Measurements from ENCODE around the gene PLCH2.

The PLCH2 gene

DNA sequence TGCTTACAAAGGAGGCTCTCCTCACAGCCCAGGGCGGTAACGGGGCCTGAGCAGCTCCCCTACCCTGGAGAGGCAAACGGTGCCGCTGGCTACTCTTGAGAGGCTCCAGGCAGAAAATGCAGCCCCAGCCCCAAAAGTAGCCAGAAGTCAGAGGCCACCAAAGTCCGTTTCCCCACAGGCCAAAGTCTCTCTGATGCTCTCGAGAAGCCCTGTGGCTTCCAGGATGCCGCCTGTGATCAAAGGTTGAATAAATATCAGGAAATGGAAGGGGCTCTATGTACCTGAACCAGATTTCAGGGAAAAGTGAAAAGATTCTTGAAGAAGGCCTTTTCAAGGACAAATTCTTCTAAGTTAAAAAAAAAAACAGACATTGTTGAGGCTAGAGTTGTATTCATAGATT, 46.1 kb downstream of the PLCH2 start:
- no peak overlapping the region for H3K9ac ChIP-seq (ENCODE audit: low read depth, low read length)
- peaks cover 5% of the 10 kb centered on the region for H3K27me3 ChIP-seq (ENCODE audit: control insufficient read depth, insufficient read depth, low read length)
- no peak overlapping the region for H3K4me3 ChIP-seq (ENCODE audit: low read depth, low read length)
- peaks cover 8% of the 10 kb centered on the region for H3K4me1 ChIP-seq (ENCODE audit: control insufficient read depth, insufficient read depth, low read length)
- H3K9me3 ChIP-seq (ENCODE audit: control insufficient read depth, insufficient read depth, low read length), result no peaks in the 10 kb centered on the region
- peaks cover 42% of the 10 kb centered on the region for H3K36me3 ChIP-seq (ENCODE audit: control insufficient read depth, insufficient read depth, low read length)

DNA sequence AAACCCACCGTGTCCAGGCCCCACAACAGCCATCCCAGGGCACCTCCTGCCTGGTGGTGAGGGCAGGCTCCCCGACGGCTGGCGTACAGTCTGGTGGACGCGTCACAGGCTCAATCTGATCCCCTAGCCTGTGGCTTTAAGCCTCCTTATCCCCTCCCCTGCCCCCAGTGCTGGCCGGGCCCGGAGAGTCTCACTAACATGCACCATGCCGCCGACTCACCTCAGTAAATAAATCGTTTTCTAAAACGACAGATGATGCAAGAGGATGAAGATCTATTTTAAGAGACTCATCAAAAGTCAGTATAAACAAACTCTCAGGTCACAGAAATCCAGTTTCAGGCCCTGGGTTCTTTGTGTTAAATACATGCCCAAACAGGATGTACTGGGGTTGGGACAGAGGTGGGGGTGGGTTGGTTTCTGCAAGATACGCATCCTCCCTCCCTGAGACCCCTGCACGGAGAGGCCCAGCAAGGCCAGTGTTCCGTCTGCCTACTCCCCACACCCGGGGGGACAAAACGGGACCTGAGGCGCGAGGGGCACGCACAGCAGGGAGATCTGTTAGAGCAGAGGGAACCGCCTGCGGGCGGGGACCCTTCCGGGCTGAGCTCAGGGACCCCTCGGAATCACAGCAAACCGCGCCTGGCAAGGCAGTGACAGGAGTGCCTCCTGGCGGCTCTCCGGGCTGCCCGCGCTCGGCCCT, 47.3 kb downstream of the PLCH2 start:
- Histone ChIP-seq H3K4me3 (ENCODE audit: low read depth, low read length) (no peak overlapping the region), H3K9ac (ENCODE audit: low read depth, low read length) (peak overlapping the region; percentile 37), H3K4me1 (ENCODE audit: control insufficient read depth, insufficient read depth, low read length) (peaks cover 8% of the 10 kb centered on the region), H3K36me3 (ENCODE audit: control insufficient read depth, insufficient read depth, low read length) (peaks cover 31% of the 10 kb centered on the region), H3K9me3 (ENCODE audit: control insufficient read depth, insufficient read depth, low read length) (no peaks in the 10 kb centered on the region), H3K27me3 (ENCODE audit: control insufficient read depth, insufficient read depth, low read length) (peaks cover 15% of the 10 kb centered on the region)

GRCh38 chr1:2523891-2524609, 48.0 kb downstream of the PLCH2 start:
- Histone ChIP-seq H3K4me1 (ENCODE audit: control insufficient read depth, insufficient read depth, low read length) (peaks cover 8% of the 10 kb centered on the region), H3K36me3 (ENCODE audit: control insufficient read depth, insufficient read depth, low read length) (peaks cover 24% of the 10 kb centered on the region), H3K4me3 (ENCODE audit: low read depth, low read length) (no peak overlapping the region), H3K9ac (ENCODE audit: low read depth, low read length) (peak overlapping the region; percentile 3), H3K9me3 (ENCODE audit: control insufficient read depth, insufficient read depth, low read length) (no peaks in the 10 kb centered on the region), H3K27me3 (ENCODE audit: control insufficient read depth, insufficient read depth, low read length) (peaks cover 19% of the 10 kb centered on the region)

GRCh38 chr1:2525572-2525919, 49.5 kb downstream of the PLCH2 start:
- Histone ChIP-seq H3K4me1 (ENCODE audit: control insufficient read depth, insufficient read depth, low read length) (peaks cover 8% of the 10 kb centered on the region), H3K9me3 (ENCODE audit: control insufficient read depth, insufficient read depth, low read length) (no peaks in the 10 kb centered on the region), H3K27me3 (ENCODE audit: control insufficient read depth, insufficient read depth, low read length) (peaks cover 22% of the 10 kb centered on the region), H3K36me3 (ENCODE audit: control insufficient read depth, insufficient read depth, low read length) (peaks cover 11% of the 10 kb centered on the region), H3K9ac (ENCODE audit: low read depth, low read length) (peak overlapping the region; percentile 90), H3K4me3 (ENCODE audit: low read depth, low read length) (peak overlapping the region; percentile 86)

- Histone ChIP-seq H3K4me3 (ENCODE audit: low read depth, low read length) (peak within 1 kb of the TSS; percentile 86), H3K27me3 (ENCODE audit: control insufficient read depth, insufficient read depth, low read length) (peaks cover 28% of the 10 kb centered on the region), H3K36me3 (ENCODE audit: control insufficient read depth, insufficient read depth, low read length) (peaks cover 4% of the 10 kb centered on the region), H3K9ac (ENCODE audit: low read depth, low read length) (peak within 1 kb of the TSS; percentile 90), H3K9me3 (ENCODE audit: control insufficient read depth, insufficient read depth, low read length) (no peaks in the 10 kb centered on the region), H3K4me1 (ENCODE audit: control insufficient read depth, insufficient read depth, low read length) (peaks cover 8% of the 10 kb centered on the region)
Measured at GRCh38 chr1:2525920-2526823, 50.1 kb downstream of the PLCH2 start, which contains the start of gene PANK4. Gene PANK4 (minus strand): TSS chr1:2526596. CDS start chr1:2526587, 9 bp downstream.

- H3K9me3 ChIP-seq (ENCODE audit: control insufficient read depth, insufficient read depth, low read length), result no peaks in the 10 kb centered on the region
- no peaks in the 10 kb centered on the region for H3K36me3 ChIP-seq (ENCODE audit: control insufficient read depth, insufficient read depth, low read length)
- no peak overlapping the region for H3K9ac ChIP-seq (ENCODE audit: low read depth, low read length)
- H3K4me3 ChIP-seq (ENCODE audit: low read depth, low read length), result peak overlapping the region; percentile 30
- H3K27me3 ChIP-seq (ENCODE audit: control insufficient read depth, insufficient read depth, low read length), result peaks cover 33% of the 10 kb centered on the region
- H3K4me1 ChIP-seq (ENCODE audit: control insufficient read depth, insufficient read depth, low read length), result peaks cover 8% of the 10 kb centered on the region
Measured at GRCh38 chr1:2526824-2527555, 50.9 kb downstream of the PLCH2 start.

- H3K4me3 ChIP-seq (ENCODE audit: low read depth, low read length), result no peak overlapping the region
- H3K9me3 ChIP-seq (ENCODE audit: control insufficient read depth, insufficient read depth, low read length), result no peaks in the 10 kb centered on the region
- peaks cover 8% of the 10 kb centered on the region for H3K4me1 ChIP-seq (ENCODE audit: control insufficient read depth, insufficient read depth, low read length)
- H3K36me3 ChIP-seq (ENCODE audit: control insufficient read depth, insufficient read depth, low read length), result no peaks in the 10 kb centered on the region
- H3K9ac ChIP-seq (ENCODE audit: low read depth, low read length), result no peak overlapping the region
- peaks cover 33% of the 10 kb centered on the region for H3K27me3 ChIP-seq (ENCODE audit: control insufficient read depth, insufficient read depth, low read length)
Measured at GRCh38 chr1:2527556-2527860, 51.4 kb downstream of the PLCH2 start.

- no peaks in the 10 kb centered on the region for H3K9me3 ChIP-seq (ENCODE audit: control insufficient read depth, insufficient read depth, low read length)
- no peak overlapping the region for H3K4me3 ChIP-seq (ENCODE audit: low read depth, low read length)
- H3K27me3 ChIP-seq (ENCODE audit: control insufficient read depth, insufficient read depth, low read length), result peaks cover 36% of the 10 kb centered on the region
- H3K9ac ChIP-seq (ENCODE audit: low read depth, low read length), result no peak overlapping the region
- no peaks in the 10 kb centered on the region for H3K36me3 ChIP-seq (ENCODE audit: control insufficient read depth, insufficient read depth, low read length)
- H3K4me1 ChIP-seq (ENCODE audit: control insufficient read depth, insufficient read depth, low read length), result peaks cover 8% of the 10 kb centered on the region
Measured at GRCh38 chr1:2528016-2528415, 51.9 kb downstream of the PLCH2 start.

DNA sequence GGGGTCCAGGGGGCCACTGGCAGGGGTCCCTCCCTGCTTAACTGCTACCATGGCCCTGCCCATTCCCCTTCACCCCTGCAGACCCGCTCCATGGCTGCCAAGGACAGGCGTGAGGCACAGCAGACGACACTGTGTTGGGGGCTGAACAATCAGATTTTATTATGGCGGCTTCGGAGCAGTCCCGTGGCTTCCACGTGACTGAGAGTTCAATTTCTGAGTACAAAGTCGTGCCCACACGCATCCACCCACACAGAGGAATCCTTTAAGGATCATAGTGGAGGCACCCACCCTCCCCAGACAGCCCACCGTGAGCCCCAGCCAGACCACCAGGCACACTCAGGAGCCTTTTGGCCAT, 52.5 kb downstream of the PLCH2 start:
- Histone ChIP-seq H3K9ac (ENCODE audit: low read depth, low read length) (no peak overlapping the region), H3K4me1 (ENCODE audit: control insufficient read depth, insufficient read depth, low read length) (peaks cover 8% of the 10 kb centered on the region), H3K27me3 (ENCODE audit: control insufficient read depth, insufficient read depth, low read length) (peaks cover 41% of the 10 kb centered on the region)

GRCh38 chr1:2528966-2529783, 53.1 kb downstream of the PLCH2 start:
- Histone ChIP-seq H3K27me3 (ENCODE audit: control insufficient read depth, insufficient read depth, low read length) (peaks cover 45% of the 10 kb centered on the region), H3K4me1 (ENCODE audit: control insufficient read depth, insufficient read depth, low read length) (peaks cover 8% of the 10 kb centered on the region), H3K4me3 (ENCODE audit: low read depth, low read length) (no peak overlapping the region), H3K36me3 (ENCODE audit: control insufficient read depth, insufficient read depth, low read length) (no peaks in the 10 kb centered on the region), H3K9me3 (ENCODE audit: control insufficient read depth, insufficient read depth, low read length) (no peaks in the 10 kb centered on the region), H3K9ac (ENCODE audit: low read depth, low read length) (no peak overlapping the region)

More for the DNA sequence above, 52.5 kb downstream of the PLCH2 start:
- Histone ChIP-seq H3K36me3 (ENCODE audit: control insufficient read depth, insufficient read depth, low read length) (no peaks in the 10 kb centered on the region), H3K9me3 (ENCODE audit: control insufficient read depth, insufficient read depth, low read length) (no peaks in the 10 kb centered on the region), H3K4me3 (ENCODE audit: low read depth, low read length) (no peak overlapping the region)

Measured in iPS-15b (cell line).